Osteoblast (primary cell): Measurements from ENCODE around the gene AKAP6. TPM values are rescaled to one million over a fixed set of nuclear protein-coding genes. Genes with fewer than 3 reads are reported as not detected.

ENCODE experiments used
- DNase-seq: peaks from one replicate; pipeline ENCODE4 v3.0.0; 2011; ENCODE audit warnings: low spot score, mixed read lengths; ENCODE audit not compliant: insufficient read length; ENCODE audit errors: missing footprints
- H2AFZ ChIP-seq: 2 replicates; pipeline ENCODE4 v1.6.0; 2011; ENCODE audit warnings: mild to moderate bottlenecking, low read length
- H3K27ac ChIP-seq: 2 replicates; pipeline ENCODE4 v1.5.1; 2011; ENCODE audit warnings: mild to moderate bottlenecking, low read depth, low read length, moderate library complexity
- H3K27me3 ChIP-seq: 2 replicates; pipeline ENCODE4 v1.6.0; 2012; ENCODE audit warnings: mild to moderate bottlenecking, control low read depth, inconsistent platforms, low read length, moderate library complexity; ENCODE audit not compliant: insufficient read depth
- H3K36me3 ChIP-seq: 2 replicates; pipeline ENCODE4 v1.5.1; 2011; ENCODE audit warnings: mild to moderate bottlenecking, low read length, control low read depth, moderate library complexity; ENCODE audit not compliant: insufficient read depth
- H3K4me1 ChIP-seq: 2 replicates; pipeline ENCODE4 v1.5.1; 2011; ENCODE audit warnings: mild to moderate bottlenecking, low read length, control low read depth, moderate library complexity; ENCODE audit not compliant: insufficient read depth
- H3K4me2 ChIP-seq: 2 replicates; pipeline ENCODE4 v1.6.0; 2011; ENCODE audit warnings: mild to moderate bottlenecking, low read length; ENCODE audit not compliant: insufficient read depth
- H3K4me3 ChIP-seq: fragments of 200-600 bp; sonication (generic); 3 replicates; pipeline ENCODE4 v1.5.1; 2012; ENCODE audit warnings: mild to moderate bottlenecking, low read length, inconsistent platforms; ENCODE audit not compliant: insufficient read depth
- H3K79me2 ChIP-seq: 2 replicates; pipeline ENCODE4 v1.6.0; 2012; ENCODE audit warnings: mild to moderate bottlenecking, low read length, control low read depth, inconsistent platforms; ENCODE audit not compliant: insufficient read depth
- H3K9me3 ChIP-seq: 2 replicates; pipeline ENCODE4 v1.5.1; 2011; ENCODE audit warnings: low read depth, low read length, control low read depth
- H4K20me1 ChIP-seq: 2 replicates; pipeline ENCODE4 v1.6.0; 2012; ENCODE audit warnings: mild to moderate bottlenecking, low read length, control low read depth; ENCODE audit not compliant: insufficient read depth
- total RNA-seq: library from RNA; depleted of rRNA; stranded (reverse); fragments of >200 nt; gene quantifications from 2 replicates; pipeline ENCODE4 v1.2.3, GENCODE V29; 2012
- TF ChIP-seq, protein P1 (sequence below): IDR thresholded peaks from 2 replicates; pipeline ENCODE4 v1.5.1; 2011; ENCODE audit warnings: mild to moderate bottlenecking, low read depth, low read length, moderate library complexity; ENCODE audit errors: extremely low read depth

AKAP6 gene
- total RNA-seq, 1 donor: 2.2 TPM

DNA sequence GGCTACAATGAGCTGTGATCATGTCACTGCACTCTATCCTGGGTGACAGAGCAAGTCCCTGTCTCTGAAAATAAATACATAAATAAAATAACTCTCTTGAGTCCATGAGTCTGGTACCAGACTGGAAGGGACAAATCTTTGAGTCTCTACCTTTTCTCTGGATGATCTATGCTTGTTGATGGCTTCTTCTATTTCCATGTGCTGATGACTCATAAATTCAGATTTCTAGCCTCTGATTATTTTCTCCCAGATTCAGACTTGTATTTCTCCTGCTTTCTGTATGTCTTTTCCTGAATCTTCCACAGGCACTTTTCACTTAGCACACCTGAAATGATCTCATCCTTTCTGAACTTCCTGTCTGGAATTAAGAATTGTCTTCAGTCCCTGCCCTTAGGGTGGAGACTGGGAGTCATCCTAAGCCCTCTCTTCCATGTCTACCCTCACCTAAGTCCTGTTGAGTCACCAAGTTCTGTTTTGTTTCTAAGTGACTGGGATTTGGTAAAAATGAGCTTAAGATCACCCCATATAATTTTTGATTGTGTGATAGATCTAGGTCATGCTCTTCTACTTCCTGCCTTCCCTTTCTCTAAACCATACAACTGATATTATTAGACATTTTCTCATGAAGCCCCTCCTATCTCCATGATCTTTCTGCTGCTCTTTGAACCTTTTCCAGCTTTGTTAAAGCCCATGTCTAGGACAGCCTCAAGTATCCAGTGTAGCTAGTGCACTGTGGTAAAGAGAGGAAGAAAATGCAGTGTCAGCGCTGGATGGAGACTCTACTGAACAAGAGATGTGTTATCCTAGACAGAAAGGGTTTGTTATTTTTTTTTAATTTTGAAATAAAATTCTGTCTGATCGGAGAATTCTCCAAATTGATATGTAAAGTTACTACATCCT lies 13.1 kb downstream of the AKAP6 start:
- DNase-seq: no peak
- TF ChIP-seq, protein P1, sequence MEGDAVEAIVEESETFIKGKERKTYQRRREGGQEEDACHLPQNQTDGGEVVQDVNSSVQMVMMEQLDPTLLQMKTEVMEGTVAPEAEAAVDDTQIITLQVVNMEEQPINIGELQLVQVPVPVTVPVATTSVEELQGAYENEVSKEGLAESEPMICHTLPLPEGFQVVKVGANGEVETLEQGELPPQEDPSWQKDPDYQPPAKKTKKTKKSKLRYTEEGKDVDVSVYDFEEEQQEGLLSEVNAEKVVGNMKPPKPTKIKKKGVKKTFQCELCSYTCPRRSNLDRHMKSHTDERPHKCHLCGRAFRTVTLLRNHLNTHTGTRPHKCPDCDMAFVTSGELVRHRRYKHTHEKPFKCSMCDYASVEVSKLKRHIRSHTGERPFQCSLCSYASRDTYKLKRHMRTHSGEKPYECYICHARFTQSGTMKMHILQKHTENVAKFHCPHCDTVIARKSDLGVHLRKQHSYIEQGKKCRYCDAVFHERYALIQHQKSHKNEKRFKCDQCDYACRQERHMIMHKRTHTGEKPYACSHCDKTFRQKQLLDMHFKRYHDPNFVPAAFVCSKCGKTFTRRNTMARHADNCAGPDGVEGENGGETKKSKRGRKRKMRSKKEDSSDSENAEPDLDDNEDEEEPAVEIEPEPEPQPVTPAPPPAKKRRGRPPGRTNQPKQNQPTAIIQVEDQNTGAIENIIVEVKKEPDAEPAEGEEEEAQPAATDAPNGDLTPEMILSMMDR: no peak
- no peaks in the 10 kb centered on the region for H3K27me3 ChIP-seq
- H3K4me2 ChIP-seq: no peak overlapping the region
- H3K9me3 ChIP-seq: no peaks in the 10 kb centered on the region
- no peak overlapping the region for H2AFZ ChIP-seq
- H3K36me3 ChIP-seq: no peaks in the 10 kb centered on the region
- H4K20me1 ChIP-seq: no peaks in the 10 kb centered on the region
- H3K4me1 ChIP-seq: peaks cover 6% of the 10 kb centered on the region
- no peak overlapping the region for H3K27ac ChIP-seq
- no peak overlapping the region for H3K4me3 ChIP-seq
- no peaks in the 10 kb centered on the region for H3K79me2 ChIP-seq

DNA sequence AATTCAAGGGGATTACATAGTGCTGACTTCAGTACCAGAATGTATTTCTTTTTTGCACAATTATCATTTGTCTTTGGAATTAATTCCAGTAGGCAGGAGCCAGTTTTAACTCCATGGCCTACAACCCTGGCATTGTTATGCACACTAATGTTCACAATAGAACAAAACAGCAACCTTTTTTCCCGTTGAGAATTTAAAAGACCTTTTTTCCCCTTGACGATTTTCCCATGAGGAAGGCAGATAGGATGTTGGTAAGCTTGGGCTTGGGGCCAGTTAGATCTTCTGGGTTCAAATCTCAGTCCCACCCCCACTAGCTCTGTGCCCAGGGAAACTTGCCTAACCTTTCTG lies 13.7 kb downstream of the AKAP6 start:
- Histone ChIP-seq H3K4me3 (no peak overlapping the region), H2AFZ (no peak overlapping the region), H3K27ac (no peak overlapping the region), H3K4me1 (peaks cover 6% of the 10 kb centered on the region), H3K36me3 (no peaks in the 10 kb centered on the region), H4K20me1 (no peaks in the 10 kb centered on the region), H3K79me2 (no peaks in the 10 kb centered on the region), H3K9me3 (no peaks in the 10 kb centered on the region), H3K27me3 (no peaks in the 10 kb centered on the region), H3K4me2 (no peak overlapping the region)
- TF ChIP-seq, protein P1: no peak
- no peak for DNase-seq

DNA sequence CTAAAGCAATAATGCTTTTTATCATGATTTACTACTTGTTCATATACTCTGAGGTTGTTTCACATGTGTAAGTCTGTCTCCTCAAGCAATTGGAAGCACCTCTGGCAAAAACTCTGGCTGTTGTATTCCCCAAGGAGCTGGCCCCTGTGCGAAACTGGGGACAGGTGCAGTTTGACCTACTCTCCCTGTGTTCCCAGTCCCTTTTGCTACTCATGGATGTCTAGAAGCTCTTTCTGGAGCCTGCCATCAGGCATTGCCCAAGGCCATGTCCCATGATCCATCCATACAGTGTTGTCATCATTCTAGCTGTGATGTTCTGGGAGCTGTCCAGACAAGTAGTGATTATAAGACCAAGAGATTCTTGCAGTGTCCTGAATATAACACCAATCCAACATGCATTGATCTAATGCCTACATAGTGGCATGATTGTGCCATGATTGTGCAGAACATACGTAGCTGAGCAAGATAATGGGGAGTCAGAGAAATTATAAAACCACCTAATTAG lies 14.9 kb downstream of the AKAP6 start:
- no peaks in the 10 kb centered on the region for H4K20me1 ChIP-seq
- no peak for DNase-seq
- TF ChIP-seq, protein P1: no peak

DNA sequence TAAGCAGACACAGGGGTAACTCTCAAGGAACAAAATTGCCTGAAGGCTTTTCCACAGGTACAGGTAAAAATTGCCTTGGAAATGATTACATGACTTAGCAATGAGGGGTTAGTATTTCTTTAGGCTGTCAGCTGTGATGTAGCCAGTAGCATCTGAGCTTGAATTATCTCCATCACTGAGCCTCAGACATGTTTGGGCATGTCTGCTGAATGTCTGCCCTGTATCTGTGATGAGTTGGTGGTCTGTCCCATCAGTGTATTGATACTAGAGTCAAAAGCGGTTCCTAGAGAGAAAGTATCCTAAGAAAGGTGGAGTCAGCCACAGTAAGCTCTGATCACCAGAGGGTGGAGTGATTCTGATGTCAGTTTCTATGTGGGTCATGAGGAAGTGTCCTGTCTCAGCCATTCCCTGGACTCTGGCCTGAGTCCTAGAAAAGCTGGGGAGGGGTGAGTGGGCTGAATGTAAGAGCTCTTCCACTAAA lies 16.3 kb downstream of the AKAP6 start:
- H2AFZ ChIP-seq: peak overlapping the region; percentile 53
- no peak for DNase-seq
- no peak overlapping the region for H3K4me2 ChIP-seq
- TF ChIP-seq, protein P1: peak; percentile 19
- no peaks in the 10 kb centered on the region for H3K79me2 ChIP-seq
- no peaks in the 10 kb centered on the region for H3K27me3 ChIP-seq
- no peak overlapping the region for H3K27ac ChIP-seq
- no peaks in the 10 kb centered on the region for H3K9me3 ChIP-seq
- no peak overlapping the region for H3K4me3 ChIP-seq
- H4K20me1 ChIP-seq: no peaks in the 10 kb centered on the region
- no peaks in the 10 kb centered on the region for H3K36me3 ChIP-seq
- peaks cover 6% of the 10 kb centered on the region for H3K4me1 ChIP-seq

More for the DNA sequence above, 14.9 kb downstream of the AKAP6 start:
- Histone ChIP-seq H3K4me2 (no peak overlapping the region), H3K4me3 (no peak overlapping the region), H3K27me3 (no peaks in the 10 kb centered on the region), H3K4me1 (peaks cover 6% of the 10 kb centered on the region), H3K79me2 (no peaks in the 10 kb centered on the region), H2AFZ (no peak overlapping the region), H3K27ac (no peak overlapping the region), H3K9me3 (no peaks in the 10 kb centered on the region), H3K36me3 (no peaks in the 10 kb centered on the region)
